Activated CD8-positive, alpha-beta memory T cell treated with anti-CD3 and anti-CD28 coated beads, Interleukin-2, amount 50 U/mL, for 24 hours (primary cell): ENCODE results near the gene CCL4.
"Not testable (repeated sequence)": the region's sequence is repeated elsewhere in the genome, so short reads cannot be mapped to it uniquely, and the experiment has no call there.

Experiments
- DNase-seq: peaks from one replicate; pipeline ENCODE4 v3.0.0-alpha.2; 2020; ENCODE audit errors: extremely low read depth

Gene CCL4

GRCh38 chr17:36103401-36103975 lies at the start of gene CCL4:
CCL4 (plus strand) TSS chr17:36103827; CDS start chr17:36103906, 79 bp downstream.
- DNase-seq: not testable (repeated sequence)

GRCh38 chr17:36055171-36055570 lies 48.5 kb upstream of the CCL4 start:
- no peak for DNase-seq

GRCh38 chr17:36055921-36056520 lies 47.6 kb upstream of the CCL4 start:
- no peak for DNase-seq

- no peak for DNase-seq
These were observed 45.7 kb upstream of the CCL4 start for GRCh38 chr17:36057911-36058310.

- no peak for DNase-seq
These were observed 44.2 kb upstream of the CCL4 start for GRCh38 chr17:36059406-36059805.

GRCh38 chr17:36060816-36061215 lies 42.8 kb upstream of the CCL4 start:
- DNase-seq: no peak

GRCh38 chr17:36063786-36064541 lies 39.7 kb upstream of the CCL4 start, which contains the start of gene CCL18:
CCL18 (plus strand) TSS chr17:36064272; CDS start chr17:36064343, 71 bp downstream.
- DNase-seq: no peak

- no peak for DNase-seq
These were observed 37.2 kb upstream of the CCL4 start for GRCh38 chr17:36066365-36066985.

GRCh38 chr17:36068524-36068923 lies 35.1 kb upstream of the CCL4 start:
- no peak for DNase-seq

GRCh38 chr17:36069136-36069535 lies 34.5 kb upstream of the CCL4 start:
- DNase-seq: no peak

- DNase-seq: no peak
These were observed 33.2 kb upstream of the CCL4 start for GRCh38 chr17:36070427-36070826.

- no peak for DNase-seq
These were observed 31.9 kb upstream of the CCL4 start for GRCh38 chr17:36071751-36072150.

GRCh38 chr17:36072431-36073121 lies 31.1 kb upstream of the CCL4 start:
- peak; percentile 53 for DNase-seq

- no peak for DNase-seq
These were observed 29.3 kb upstream of the CCL4 start for GRCh38 chr17:36074365-36074764.

- not testable (repeated sequence) for DNase-seq
These were observed 21.8 kb upstream of the CCL4 start for GRCh38 chr17:36081681-36082471.

GRCh38 chr17:36082482-36083120 lies 21.0 kb upstream of the CCL4 start:
- not testable (repeated sequence) for DNase-seq

- not testable (repeated sequence) for DNase-seq
These were observed 19.9 kb upstream of the CCL4 start for GRCh38 chr17:36083691-36084090.

GRCh38 chr17:36085765-36086164 lies 17.9 kb upstream of the CCL4 start:
- no peak for DNase-seq

GRCh38 chr17:36086791-36087190 lies 16.8 kb upstream of the CCL4 start:
- DNase-seq: no peak

- not testable (repeated sequence) for DNase-seq
These were observed 16.2 kb upstream of the CCL4 start for GRCh38 chr17:36087471-36087870.
